ENCODE measurements around the gene DDX4. TPM values are rescaled to one million over a fixed set of nuclear protein-coding genes. Genes with fewer than 3 reads are reported as not detected.

Gene DDX4
- total RNA-seq, 2 experiments from 2014 or later: not detected

GRCh38 chr5:55856516-55857246, 118.8 kb downstream of the DDX4 start:
- H3K4me1 ChIP-seq (ENCODE audit: insufficient read depth, low read length, poor library complexity, severe bottlenecking): no peaks in the 10 kb centered on the region
- no peak overlapping the region for H2AFZ ChIP-seq (ENCODE audit: low read length)
- no peaks in the 10 kb centered on the region for H4K20me1 ChIP-seq (ENCODE audit: insufficient read depth, low read length)
- DNase-seq (ENCODE audit: low spot score): no peak
- no peak overlapping the region for H3K4me2 ChIP-seq (ENCODE audit: low read length)
- no peak overlapping the region for H3K27ac ChIP-seq (ENCODE audit: low read depth, low read length, poor library complexity, severe bottlenecking)
- no peaks in the 10 kb centered on the region for H3K9me2 ChIP-seq (ENCODE audit: insufficient read depth, low read length)
- H3K9me3 ChIP-seq (ENCODE audit: low read length): no peaks in the 10 kb centered on the region
- H3K36me3 ChIP-seq (ENCODE audit: insufficient read depth, low read length): no peaks in the 10 kb centered on the region
- CTCF ChIA-PET (ENCODE audit: unreplicated experiment): no interaction called here
- no peak for TF ChIP-seq CTCF (conservative IDR thresholded peaks at IDR 0.05; ENCODE audit: low read length)
- no peak for TF ChIP-seq EZH2phosphoT487 (IDR thresholded peaks at IDR 0.05; ENCODE audit: borderline replicate concordance, low read depth, low read length)
- POLR2A ChIA-PET: no interaction called here
- H3K79me2 ChIP-seq (ENCODE audit: insufficient read depth, low read depth, low read length): no peaks in the 10 kb centered on the region
- no TSS peak for BruUV-seq (replicated peaks)
- no peak overlapping the region for H3K4me3 ChIP-seq (ENCODE audit: low read depth, low read length, poor library complexity, severe bottlenecking)
- intact Hi-C loops (cut with micrococcal nuclease; ENCODE audit: unreplicated experiment): no loop called here

- ChIA-PET POLR2A (interaction anchor here (0.6 kb wide), 1 partner anchor 75 kb away, joined by 3 read pairs; no protein-coding TSS in a partner anchor), CTCF (ENCODE audit: unreplicated experiment) (no interaction called here)
- no peaks in the 10 kb centered on the region for H3K79me2 ChIP-seq (ENCODE audit: insufficient read depth, low read depth, low read length)
- H3K27ac ChIP-seq (ENCODE audit: low read depth, low read length, poor library complexity, severe bottlenecking): no peak overlapping the region
- no peaks in the 10 kb centered on the region for H3K4me1 ChIP-seq (ENCODE audit: insufficient read depth, low read length, poor library complexity, severe bottlenecking)
- no TSS peak for BruUV-seq (replicated peaks)
- H3K9me3 ChIP-seq (ENCODE audit: low read length): no peaks in the 10 kb centered on the region
- H3K4me2 ChIP-seq (ENCODE audit: low read length): no peak overlapping the region
- no peak for DNase-seq (ENCODE audit: low spot score)
- H3K4me3 ChIP-seq (ENCODE audit: low read depth, low read length, poor library complexity, severe bottlenecking): no peak overlapping the region
- H3K9me2 ChIP-seq (ENCODE audit: insufficient read depth, low read length): no peaks in the 10 kb centered on the region
- no peak overlapping the region for H2AFZ ChIP-seq (ENCODE audit: low read length)
- TF ChIP-seq CTCF (conservative IDR thresholded peaks at IDR 0.05; ENCODE audit: low read length) (no peak), EZH2phosphoT487 (IDR thresholded peaks at IDR 0.05; ENCODE audit: borderline replicate concordance, low read depth, low read length) (no peak)
- no peaks in the 10 kb centered on the region for H3K36me3 ChIP-seq (ENCODE audit: insufficient read depth, low read length)
- no peaks in the 10 kb centered on the region for H4K20me1 ChIP-seq (ENCODE audit: insufficient read depth, low read length)
- intact Hi-C loops (cut with micrococcal nuclease; ENCODE audit: unreplicated experiment): no loop called here
Observed at GRCh38 chr5:55857247-55857640, 119.4 kb downstream of the DDX4 start.

- Histone ChIP-seq H2AFZ (ENCODE audit: low read length) (no peak overlapping the region), H3K4me2 (ENCODE audit: low read length) (no peak overlapping the region), H3K27ac (ENCODE audit: low read depth, low read length, poor library complexity, severe bottlenecking) (no peak overlapping the region), H3K4me3 (ENCODE audit: low read depth, low read length, poor library complexity, severe bottlenecking) (no peak overlapping the region), H3K9me3 (ENCODE audit: low read length) (no peaks in the 10 kb centered on the region), H3K36me3 (ENCODE audit: insufficient read depth, low read length) (no peaks in the 10 kb centered on the region), H3K79me2 (ENCODE audit: insufficient read depth, low read depth, low read length) (no peaks in the 10 kb centered on the region), H3K9me2 (ENCODE audit: insufficient read depth, low read length) (no peaks in the 10 kb centered on the region), H4K20me1 (ENCODE audit: insufficient read depth, low read length) (no peaks in the 10 kb centered on the region), H3K4me1 (ENCODE audit: insufficient read depth, low read length, poor library complexity, severe bottlenecking) (no peaks in the 10 kb centered on the region)
- TF ChIP-seq EZH2phosphoT487 (IDR thresholded peaks at IDR 0.05; ENCODE audit: borderline replicate concordance, low read depth, low read length): no peak
- TF ChIP-seq CTCF (conservative IDR thresholded peaks at IDR 0.05; ENCODE audit: low read length): no peak
- BruUV-seq (replicated peaks): no TSS peak
- CTCF ChIA-PET (ENCODE audit: unreplicated experiment): no interaction called here
- intact Hi-C loops (cut with micrococcal nuclease; ENCODE audit: unreplicated experiment): no loop called here
- no peak for DNase-seq (ENCODE audit: low spot score)
- POLR2A ChIA-PET: no interaction called here
Observed at GRCh38 chr5:55858104-55858503, 120.2 kb downstream of the DDX4 start.

All from OCI-LY7 (cell line).